ENCODE measurements around the gene PLRG1.

The PLRG1 gene

DNA sequence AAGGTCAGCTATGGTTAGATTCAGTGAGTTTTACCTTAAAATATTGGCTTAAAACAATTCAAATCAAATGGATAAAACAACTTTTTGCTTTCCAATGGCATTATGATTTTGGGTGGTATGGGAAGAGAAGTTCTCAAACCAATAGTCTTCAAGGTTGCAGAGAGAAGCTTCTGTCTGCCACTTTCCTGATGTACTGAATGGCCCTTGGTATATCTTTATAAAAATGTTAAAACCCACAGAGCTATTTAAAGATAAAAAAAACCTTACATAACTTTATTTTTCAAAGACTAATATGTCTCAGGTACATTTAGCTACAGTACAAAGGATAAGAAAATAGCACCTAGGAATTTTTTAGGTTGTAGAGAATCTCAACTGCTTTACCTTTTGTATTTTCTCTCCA lies 33.5 kb upstream of the PLRG1 start:
- no peak for DNase-seq (ENCODE audit: low spot score)
- TF ChIP-seq, protein P1, sequence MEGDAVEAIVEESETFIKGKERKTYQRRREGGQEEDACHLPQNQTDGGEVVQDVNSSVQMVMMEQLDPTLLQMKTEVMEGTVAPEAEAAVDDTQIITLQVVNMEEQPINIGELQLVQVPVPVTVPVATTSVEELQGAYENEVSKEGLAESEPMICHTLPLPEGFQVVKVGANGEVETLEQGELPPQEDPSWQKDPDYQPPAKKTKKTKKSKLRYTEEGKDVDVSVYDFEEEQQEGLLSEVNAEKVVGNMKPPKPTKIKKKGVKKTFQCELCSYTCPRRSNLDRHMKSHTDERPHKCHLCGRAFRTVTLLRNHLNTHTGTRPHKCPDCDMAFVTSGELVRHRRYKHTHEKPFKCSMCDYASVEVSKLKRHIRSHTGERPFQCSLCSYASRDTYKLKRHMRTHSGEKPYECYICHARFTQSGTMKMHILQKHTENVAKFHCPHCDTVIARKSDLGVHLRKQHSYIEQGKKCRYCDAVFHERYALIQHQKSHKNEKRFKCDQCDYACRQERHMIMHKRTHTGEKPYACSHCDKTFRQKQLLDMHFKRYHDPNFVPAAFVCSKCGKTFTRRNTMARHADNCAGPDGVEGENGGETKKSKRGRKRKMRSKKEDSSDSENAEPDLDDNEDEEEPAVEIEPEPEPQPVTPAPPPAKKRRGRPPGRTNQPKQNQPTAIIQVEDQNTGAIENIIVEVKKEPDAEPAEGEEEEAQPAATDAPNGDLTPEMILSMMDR (IDR thresholded peaks at IDR 0.05; ENCODE audit: extremely low read depth, missing control alignments), result no peak

DNA sequence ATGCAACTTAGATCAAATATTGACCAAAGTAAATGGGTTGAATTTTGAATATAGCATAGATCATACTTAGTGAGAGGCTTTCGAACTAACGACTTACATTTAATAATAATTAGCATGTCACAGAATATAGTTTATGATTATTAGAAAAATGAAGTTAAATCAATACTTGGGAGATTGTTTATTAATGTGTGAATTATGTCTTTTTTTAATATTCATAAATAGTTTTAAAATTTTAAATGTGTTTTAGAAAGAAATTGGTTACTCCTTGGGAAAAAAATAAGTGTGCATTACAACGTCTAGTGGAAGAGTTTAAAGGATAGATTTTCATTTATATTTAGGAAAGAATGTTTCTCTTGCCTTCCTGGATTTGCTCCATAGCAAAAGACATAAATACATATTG lies 33.0 kb upstream of the PLRG1 start:
- DNase-seq (ENCODE audit: low spot score), result no peak
- TF ChIP-seq, protein P1 (IDR thresholded peaks at IDR 0.05; ENCODE audit: extremely low read depth, missing control alignments), result no peak

GRCh38 chr4:154582723-154583122 lies 32.5 kb upstream of the PLRG1 start:
- no peak for DNase-seq (ENCODE audit: low spot score)
- TF ChIP-seq, protein P1 (IDR thresholded peaks at IDR 0.05; ENCODE audit: extremely low read depth, missing control alignments), result no peak

DNA sequence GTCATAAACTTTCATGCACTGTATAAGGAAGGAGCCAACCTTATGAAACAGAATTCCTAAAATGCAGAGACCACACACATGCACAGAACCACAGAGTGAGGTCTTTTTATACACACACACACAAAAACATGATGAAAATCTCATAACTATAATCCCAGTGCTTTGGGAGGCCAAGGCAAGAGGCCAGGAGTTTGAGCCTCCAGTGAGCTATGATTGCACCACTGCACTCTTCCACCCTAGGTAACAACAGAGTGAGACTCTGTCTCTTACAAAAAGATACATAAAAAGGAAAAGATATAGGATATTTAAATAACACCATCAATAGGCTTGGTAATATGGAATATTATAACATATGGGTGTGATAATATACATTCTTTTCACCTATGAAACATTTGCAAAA lies 29.7 kb upstream of the PLRG1 start:
- DNase-seq (ENCODE audit: low spot score), result no peak
- TF ChIP-seq, protein P1 (IDR thresholded peaks at IDR 0.05; ENCODE audit: extremely low read depth, missing control alignments), result no peak

DNA sequence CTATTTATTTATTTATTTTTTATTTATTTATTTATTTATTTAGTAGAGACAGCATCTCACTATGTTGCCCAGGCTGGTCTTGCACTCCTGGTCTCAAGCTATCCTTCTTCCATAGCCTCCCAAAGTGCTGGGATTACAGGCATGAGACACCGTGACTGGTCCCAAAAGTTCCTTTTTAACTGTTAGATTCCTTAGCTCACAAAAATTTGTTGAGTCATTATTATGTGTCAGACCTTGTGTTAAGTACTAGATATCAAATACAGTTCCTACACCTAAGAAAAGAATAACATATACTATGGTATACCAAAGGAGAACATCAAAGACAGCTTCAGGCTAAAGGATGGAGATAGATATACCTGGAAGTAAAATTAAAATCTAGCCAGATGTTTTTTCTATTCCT lies 28.7 kb upstream of the PLRG1 start:
- no peak for DNase-seq (ENCODE audit: low spot score)
- TF ChIP-seq, protein P1 (IDR thresholded peaks at IDR 0.05; ENCODE audit: extremely low read depth, missing control alignments), result no peak

DNA sequence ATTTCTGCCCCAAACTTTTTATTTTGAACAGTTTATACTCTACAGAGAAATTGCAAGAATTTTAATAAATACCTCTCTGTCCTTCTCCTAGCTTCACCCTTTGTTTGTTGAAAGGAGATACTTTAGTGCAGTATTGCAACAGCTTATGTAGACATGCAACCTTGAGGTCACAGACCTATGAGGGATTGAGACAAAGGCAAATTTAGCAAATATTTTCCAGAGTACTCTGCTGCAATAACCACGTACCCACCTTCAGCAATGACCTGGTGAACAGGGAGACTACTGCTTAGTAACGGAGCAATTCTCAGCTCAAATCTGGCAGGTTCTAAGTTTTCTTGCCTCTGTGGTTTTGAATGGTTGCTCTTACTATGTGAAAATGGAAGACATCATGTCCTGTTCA lies 27.1 kb upstream of the PLRG1 start:
- DNase-seq (ENCODE audit: low spot score), result no peak

DNA sequence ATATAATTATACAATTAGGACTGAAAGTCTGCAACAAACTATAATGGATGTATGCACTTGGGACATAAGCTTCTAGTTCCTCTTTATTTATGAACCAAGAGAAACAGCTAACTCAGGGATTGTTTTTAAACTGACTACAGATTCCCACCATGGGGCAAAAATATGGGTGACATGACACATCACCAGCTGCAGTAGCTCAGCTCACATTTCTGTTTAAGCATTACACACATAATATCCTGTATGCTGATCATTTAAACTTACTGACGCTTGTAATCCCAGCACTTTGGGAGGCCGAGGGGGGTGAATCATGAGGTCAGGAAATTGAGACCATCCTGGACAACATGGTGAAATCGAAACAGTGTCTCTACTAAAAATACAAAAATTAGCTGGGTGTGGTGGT lies 24.1 kb upstream of the PLRG1 start:
- DNase-seq (ENCODE audit: low spot score), result no peak
- TF ChIP-seq, protein P1 (IDR thresholded peaks at IDR 0.05; ENCODE audit: extremely low read depth, missing control alignments), result no peak

More for the DNA sequence above, 27.1 kb upstream of the PLRG1 start:
- TF ChIP-seq, protein P1 (IDR thresholded peaks at IDR 0.05; ENCODE audit: extremely low read depth, missing control alignments), result no peak

All from GM20000 (cell line).